ENCODE data around the gene SOX2. TPM values are rescaled to one million over a fixed set of nuclear protein-coding genes. Genes with fewer than 3 reads are reported as not detected.

The SOX2 gene
- total and polyA plus RNA-seq, 2 donors (not counting 1 experiment from before 2014, with no cell fraction given), result not detected

DNA sequence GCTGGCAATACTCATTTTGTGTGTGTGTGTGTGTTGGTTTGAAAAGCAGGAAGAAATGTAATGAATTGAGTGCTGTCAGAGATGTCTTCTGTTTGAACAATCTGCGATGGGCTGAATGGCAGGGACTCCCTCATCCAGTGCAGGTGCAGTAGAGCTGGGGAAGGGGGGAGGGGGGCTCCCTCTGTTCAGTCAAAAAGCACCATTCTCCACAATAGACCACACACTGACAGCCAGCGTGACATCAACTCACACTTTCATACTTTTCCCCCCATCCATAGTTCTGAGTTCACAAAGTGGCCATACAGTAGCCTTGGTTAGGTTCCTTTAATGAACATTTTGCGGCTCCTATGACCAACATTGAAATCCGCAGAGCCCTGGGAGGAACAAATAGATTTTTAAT, 10.4 kb downstream of the SOX2 start:
- Histone ChIP-seq H4K20me1 (ENCODE audit: control insufficient read depth, insufficient read depth, low read length, poor library complexity, severe bottlenecking) (no peaks in the 10 kb centered on the region), H3K4me3 (ENCODE audit: control extremely low read depth in 1 of 5, extremely low read depth in 1 of 5, insufficient read depth in 1 of 5, low read depth in 2 of 5, low read length in 4 of 5) (no peak overlapping the region), H3K4me2 (replicated peaks; ENCODE audit: low read depth, low read length, poor library complexity, severe bottlenecking) (no peak overlapping the region), H3K79me2 (ENCODE audit: control insufficient read depth, insufficient read depth, low read length) (no peaks in the 10 kb centered on the region), H3K27ac (ENCODE audit: low read length in 2 of 2) (no peak overlapping the region), H3K4me1 (ENCODE audit: control insufficient read depth in 2 of 2, insufficient read depth in 2 of 2, low read length in 2 of 2) (peaks cover 10 to 11% of the 10 kb centered on the region in 2 donors), H2AFZ (ENCODE audit: insufficient read depth, low read depth, low read length, poor library complexity, severe bottlenecking) (no peak overlapping the region), H3K9ac (ENCODE audit: low read length) (no peak overlapping the region), H3K36me3 (replicated peaks in 1 of 2; ENCODE audit: control extremely low read depth in 1 of 2, control insufficient read depth in 1 of 2, extremely low read depth in 1 of 2, insufficient read depth in 2 of 2, low read length in 1 of 2) (no peaks in the 10 kb centered on the region), H3K9me3 (ENCODE audit: control extremely low read depth in 1 of 3, control insufficient read depth in 2 of 3, insufficient read depth in 1 of 3, low read length in 2 of 3) (peaks cover 4 to 44% (median 8%) of the 10 kb centered on the region in 3 donors), H3K27me3 (replicated peaks in 1 of 4; ENCODE audit: control extremely low read depth in 1 of 4, control insufficient read depth in 3 of 4, insufficient read depth in 4 of 4, low read length in 3 of 4) (peaks cover 0 to 97% (median 82%) of the 10 kb centered on the region in 4 experiments)
- DNase-seq, result no peak
- TF ChIP-seq EZH2 (IDR thresholded peaks at IDR 0.05; ENCODE audit: borderline replicate concordance, insufficient read depth, low read depth, low read length, poor library complexity, severe bottlenecking), result no peak
- TF ChIP-seq, protein P1, sequence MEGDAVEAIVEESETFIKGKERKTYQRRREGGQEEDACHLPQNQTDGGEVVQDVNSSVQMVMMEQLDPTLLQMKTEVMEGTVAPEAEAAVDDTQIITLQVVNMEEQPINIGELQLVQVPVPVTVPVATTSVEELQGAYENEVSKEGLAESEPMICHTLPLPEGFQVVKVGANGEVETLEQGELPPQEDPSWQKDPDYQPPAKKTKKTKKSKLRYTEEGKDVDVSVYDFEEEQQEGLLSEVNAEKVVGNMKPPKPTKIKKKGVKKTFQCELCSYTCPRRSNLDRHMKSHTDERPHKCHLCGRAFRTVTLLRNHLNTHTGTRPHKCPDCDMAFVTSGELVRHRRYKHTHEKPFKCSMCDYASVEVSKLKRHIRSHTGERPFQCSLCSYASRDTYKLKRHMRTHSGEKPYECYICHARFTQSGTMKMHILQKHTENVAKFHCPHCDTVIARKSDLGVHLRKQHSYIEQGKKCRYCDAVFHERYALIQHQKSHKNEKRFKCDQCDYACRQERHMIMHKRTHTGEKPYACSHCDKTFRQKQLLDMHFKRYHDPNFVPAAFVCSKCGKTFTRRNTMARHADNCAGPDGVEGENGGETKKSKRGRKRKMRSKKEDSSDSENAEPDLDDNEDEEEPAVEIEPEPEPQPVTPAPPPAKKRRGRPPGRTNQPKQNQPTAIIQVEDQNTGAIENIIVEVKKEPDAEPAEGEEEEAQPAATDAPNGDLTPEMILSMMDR (IDR thresholded peaks at IDR 0.05), result no peak
- Mint-ChIP-seq H3K4me1 (peaks cover 5% of the 10 kb centered on the region), H3K4me3 (no peak overlapping the region), H3K27me3 (peaks cover 96% of the 10 kb centered on the region), H3K27ac (no peak overlapping the region), H3K9me3 (ENCODE audit: insufficient read depth) (peaks cover 3% of the 10 kb centered on the region)
- no peak for ATAC-seq (ENCODE audit: low read depth)
- intact Hi-C loops (cut with micrococcal nuclease), result no loop called here
- POLR2A ChIA-PET, result no interaction called here
- WGBS (ENCODE audit: insufficient coverage), result 0% methylated on average over 1 of the region's 4 CpGs
- CTCF ChIA-PET, result interaction anchor here (0.7 kb wide), 1 partner anchor 9 kb away, joined by 5 read pairs; no protein-coding TSS in a partner anchor

GRCh38 chr3:181722766-181723425, 11.2 kb downstream of the SOX2 start:
- no peak for TF ChIP-seq EZH2 (IDR thresholded peaks at IDR 0.05; ENCODE audit: borderline replicate concordance, insufficient read depth, low read depth, low read length, poor library complexity, severe bottlenecking)
- peaks cover 17 to 18% of the 10 kb centered on the region in 2 donors for H3K4me1 ChIP-seq (ENCODE audit: control insufficient read depth in 2 of 2, insufficient read depth in 2 of 2, low read length in 2 of 2)
- H4K20me1 ChIP-seq (ENCODE audit: control insufficient read depth, insufficient read depth, low read length, poor library complexity, severe bottlenecking), result no peaks in the 10 kb centered on the region
- no peak overlapping the region for H3K4me3 Mint-ChIP-seq
- ATAC-seq (ENCODE audit: low read depth) (no peak), DNase-seq (no peak)
- WGBS (ENCODE audit: insufficient coverage), result 28% methylated on average over 8 of the region's 11 CpGs
- peaks cover 0 to 97% (median 83%) of the 10 kb centered on the region in 4 experiments for H3K27me3 ChIP-seq (replicated peaks in 1 of 4; ENCODE audit: control extremely low read depth in 1 of 4, control insufficient read depth in 3 of 4, insufficient read depth in 4 of 4, low read length in 3 of 4)
- H3K27ac Mint-ChIP-seq, result no peak overlapping the region
- no peak overlapping the region for H3K9ac ChIP-seq (ENCODE audit: low read length)
- H3K27me3 Mint-ChIP-seq, result peaks cover 95% of the 10 kb centered on the region
- intact Hi-C loops (cut with micrococcal nuclease), result no loop called here
- peaks cover 2 to 49% (median 8%) of the 10 kb centered on the region in 3 donors for H3K9me3 ChIP-seq (ENCODE audit: control extremely low read depth in 1 of 3, control insufficient read depth in 2 of 3, insufficient read depth in 1 of 3, low read length in 2 of 3)
- peaks cover 3% of the 10 kb centered on the region for H3K9me3 Mint-ChIP-seq (ENCODE audit: insufficient read depth)
- ChIA-PET POLR2A (no interaction called here), CTCF (no interaction called here)
- peaks cover 12% of the 10 kb centered on the region for H3K4me1 Mint-ChIP-seq
- H3K4me2 ChIP-seq (replicated peaks; ENCODE audit: low read depth, low read length, poor library complexity, severe bottlenecking), result no peak overlapping the region
- H3K36me3 ChIP-seq (replicated peaks in 1 of 2; ENCODE audit: control extremely low read depth in 1 of 2, control insufficient read depth in 1 of 2, extremely low read depth in 1 of 2, insufficient read depth in 2 of 2, low read length in 1 of 2), result no peaks in the 10 kb centered on the region
- H3K79me2 ChIP-seq (ENCODE audit: control insufficient read depth, insufficient read depth, low read length), result no peaks in the 10 kb centered on the region
- no peak overlapping the region for H3K27ac ChIP-seq (ENCODE audit: low read length in 2 of 2)
- no peak overlapping the region for H2AFZ ChIP-seq (ENCODE audit: insufficient read depth, low read depth, low read length, poor library complexity, severe bottlenecking)
- H3K4me3 ChIP-seq (ENCODE audit: control extremely low read depth in 1 of 5, extremely low read depth in 1 of 5, insufficient read depth in 1 of 5, low read depth in 2 of 5, low read length in 4 of 5), result no peak overlapping the region

Data from B cell (primary cell).